ENCODE data around the gene AP1G1.
"Not testable (repeated sequence)": the region's sequence is repeated elsewhere in the genome, so short reads cannot be mapped to it uniquely, and the experiment has no call there.

The AP1G1 gene

GRCh38 chr16:71807905-71808592 lies 585 bp downstream of the AP1G1 start:
- no peak for DNase-seq

GRCh38 chr16:71803305-71803690 lies 5.3 kb downstream of the AP1G1 start:
- DNase-seq, result no peak

GRCh38 chr16:71796501-71797097 lies 12.0 kb downstream of the AP1G1 start:
- no peak for DNase-seq

- no peak for DNase-seq
Measured at GRCh38 chr16:71794943-71795342, 13.7 kb downstream of the AP1G1 start.

GRCh38 chr16:71794018-71794417 lies 14.6 kb downstream of the AP1G1 start:
- no peak for DNase-seq

- no peak for DNase-seq
Measured at GRCh38 chr16:71792176-71792575, 16.5 kb downstream of the AP1G1 start.

GRCh38 chr16:71790329-71790728 lies 18.3 kb downstream of the AP1G1 start:
- not testable (repeated sequence) for DNase-seq

GRCh38 chr16:71789136-71789535 lies 19.5 kb downstream of the AP1G1 start:
- no peak for DNase-seq

GRCh38 chr16:71788578-71788977 lies 20.1 kb downstream of the AP1G1 start:
- no peak for DNase-seq

- not testable (repeated sequence) for DNase-seq
Measured at GRCh38 chr16:71785143-71785542, 23.5 kb downstream of the AP1G1 start.

GRCh38 chr16:71784093-71784492 lies 24.5 kb downstream of the AP1G1 start:
- no peak for DNase-seq

- DNase-seq, result no peak
Measured at GRCh38 chr16:71781741-71782140, 26.9 kb downstream of the AP1G1 start.

GRCh38 chr16:71780521-71781089 lies 28.0 kb downstream of the AP1G1 start:
- no peak for DNase-seq

GRCh38 chr16:71778780-71779179 lies 29.9 kb downstream of the AP1G1 start:
- DNase-seq, result no peak

- no peak for DNase-seq
Measured at GRCh38 chr16:71777329-71777728, 31.3 kb downstream of the AP1G1 start.

- no peak for DNase-seq
Measured at GRCh38 chr16:71775949-71776348, 32.7 kb downstream of the AP1G1 start.

GRCh38 chr16:71771571-71771970 lies 37.1 kb downstream of the AP1G1 start:
- no peak for DNase-seq

GRCh38 chr16:71769222-71769621 lies 39.4 kb downstream of the AP1G1 start:
- DNase-seq, result no peak

- no peak for DNase-seq
Measured at GRCh38 chr16:71767060-71767900, 41.4 kb downstream of the AP1G1 start.

- DNase-seq, result no peak
Measured at GRCh38 chr16:71762186-71762585, 46.4 kb downstream of the AP1G1 start.

GRCh38 chr16:71761097-71761496 lies 47.5 kb downstream of the AP1G1 start:
- DNase-seq, result no peak

GRCh38 chr16:71758293-71758760 lies 50.3 kb downstream of the AP1G1 start:
- DNase-seq, result no peak

GRCh38 chr16:71754652-71755051 lies 54.0 kb downstream of the AP1G1 start:
- no peak for DNase-seq

GRCh38 chr16:71754108-71754507 lies 54.5 kb downstream of the AP1G1 start:
- DNase-seq, result no peak
